Kidney (tissue), 14 donors: Measurements from ENCODE around the gene VRTN. TPM values are rescaled to one million over a fixed set of nuclear protein-coding genes. Genes with fewer than 3 reads are reported as not detected.

Experiments
- DNase-seq, 5 donors: peaks; one replicate each; pipeline ENCODE4 v3.0.0-alpha.2; 2013 to 2020
- FAIRE-seq: peaks from 2 replicates; lab custom pipeline; 2012; peaks lifted over from hg19 to GRCh38; lab: Jason Lieb, UNC
- H3K27ac ChIP-seq, 2 donors: one replicate each; pipeline ENCODE4 v1.7.0; 2013; ENCODE audit warnings: low read depth in 2 of 2, low read length in 2 of 2, inconsistent platforms in 1 of 2
- H3K27me3 ChIP-seq: one replicate; pipeline ENCODE4 v1.7.1; 2013; ENCODE audit warnings: low read length, inconsistent platforms; ENCODE audit not compliant: control insufficient read depth, insufficient read depth
- H3K36me3 ChIP-seq, 3 donors: one replicate each; pipeline versions ENCODE4 v1.7.0 to v1.7.1; 2013; ENCODE audit warnings: low read length in 3 of 3, control low read depth in 1 of 3, inconsistent platforms in 1 of 3; ENCODE audit not compliant: insufficient read depth in 3 of 3, control insufficient read depth in 2 of 3
- H3K4me1 ChIP-seq, 3 donors: one replicate each; pipeline versions ENCODE4 v1.7.0 to v1.7.1; 2013; ENCODE audit warnings: low read length in 3 of 3, inconsistent platforms in 1 of 3, low read depth in 1 of 3; ENCODE audit not compliant: control insufficient read depth in 2 of 3, insufficient read depth in 2 of 3
- H3K4me3 ChIP-seq, 3 donors: one replicate each; pipeline versions ENCODE4 v1.7.0 to v1.8.1; 2013; ENCODE audit warnings: low read length in 3 of 3, control low read depth in 1 of 3, inconsistent platforms in 1 of 3
- H3K9ac ChIP-seq, 3 donors: one replicate each; pipeline versions ENCODE4 v1.7.0 to v1.7.1; 2013; ENCODE audit warnings: low read length in 3 of 3, control low read depth in 1 of 3, inconsistent platforms in 1 of 3
- H3K9me3 ChIP-seq, 3 donors: one replicate each; pipeline versions ENCODE4 v1.7.0 to v1.7.1; 2013; ENCODE audit warnings: low read length in 3 of 3, control low read depth in 1 of 3, inconsistent platforms in 1 of 3; ENCODE audit not compliant: control insufficient read depth in 2 of 3, insufficient read depth in 1 of 3
- intact Hi-C: fragments of 100-400 bp; cut with DNase I; formaldehyde crosslinking; loops from one replicate; pipeline ENCODE4 v1.11.1; 2022
- polyA plus RNA-seq: library from polyadenylated mRNA; stranded (reverse); fragments of 350-450 nt; fragmentation: Illumina TruSeq; extraction: RNeasy Lipid Tissue Mini Kit (QIAGEN cat#74804); gene quantifications from one replicate; pipeline ENCODE4 v1.2.3, GENCODE V29; 2014; ENCODE audit warnings: low read depth, low replicate concordance; ENCODE audit not compliant: insufficient read depth
- total RNA-seq: library from RNA; stranded (reverse); fragmentation: NEBNext Ultra II Directional; extraction: Animal tissue kit (Norgen Biotek cat#: 25700); gene quantifications from one replicate; pipeline ENCODE4 v1.2.1, GENCODE V29; 2021
- TF ChIP-seq, protein P1 (sequence below): IDR thresholded peaks from 3 replicates; pipeline ENCODE4 v1.5.1; 2012; ENCODE audit warnings: mild to moderate bottlenecking, moderate library complexity, borderline replicate concordance; ENCODE audit not compliant: insufficient read depth; ENCODE audit errors: extremely low read depth
- donor health status: control.
- donor health status: control.
- donor health status: control.
- donor health status: control.
- donor health status: control.
- donor health status: DM: yes; HTN: yes; CAD: no.
- donor health status: Normal renal cell carcinoma (clear cell type).

VRTN gene
- total and polyA plus RNA-seq, 2 donors from 2014 or later, result not detected

DNA sequence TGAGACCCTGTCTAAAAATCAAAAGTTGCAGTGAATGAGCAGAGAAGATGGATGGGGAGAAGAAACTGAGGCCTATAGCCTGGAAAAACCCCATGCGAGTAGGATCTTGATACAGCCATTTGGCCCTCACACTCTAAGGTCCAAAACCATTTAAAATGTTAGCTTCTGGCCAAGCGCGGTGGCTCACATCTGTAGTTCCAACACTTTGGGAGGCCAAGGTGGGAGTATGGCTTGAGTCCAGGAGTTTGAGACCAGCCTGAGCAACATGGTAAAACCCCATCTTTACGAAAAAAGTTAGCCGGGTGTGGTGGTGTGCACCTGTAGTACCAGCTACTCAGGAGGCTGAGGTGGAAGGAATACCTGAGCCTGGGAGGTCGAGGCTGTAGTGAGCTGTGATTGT is 19.8 kb downstream of the VRTN start:
- H3K27me3 ChIP-seq, result no peaks in the 10 kb centered on the region
- FAIRE-seq (no peak), DNase-seq (no peak)
- H3K4me3 ChIP-seq, result no peak overlapping the region
- H3K9ac ChIP-seq, result no peak overlapping the region
- no peaks in the 10 kb centered on the region for H3K9me3 ChIP-seq
- H3K36me3 ChIP-seq, result no peaks in the 10 kb centered on the region
- TF ChIP-seq, protein P1, sequence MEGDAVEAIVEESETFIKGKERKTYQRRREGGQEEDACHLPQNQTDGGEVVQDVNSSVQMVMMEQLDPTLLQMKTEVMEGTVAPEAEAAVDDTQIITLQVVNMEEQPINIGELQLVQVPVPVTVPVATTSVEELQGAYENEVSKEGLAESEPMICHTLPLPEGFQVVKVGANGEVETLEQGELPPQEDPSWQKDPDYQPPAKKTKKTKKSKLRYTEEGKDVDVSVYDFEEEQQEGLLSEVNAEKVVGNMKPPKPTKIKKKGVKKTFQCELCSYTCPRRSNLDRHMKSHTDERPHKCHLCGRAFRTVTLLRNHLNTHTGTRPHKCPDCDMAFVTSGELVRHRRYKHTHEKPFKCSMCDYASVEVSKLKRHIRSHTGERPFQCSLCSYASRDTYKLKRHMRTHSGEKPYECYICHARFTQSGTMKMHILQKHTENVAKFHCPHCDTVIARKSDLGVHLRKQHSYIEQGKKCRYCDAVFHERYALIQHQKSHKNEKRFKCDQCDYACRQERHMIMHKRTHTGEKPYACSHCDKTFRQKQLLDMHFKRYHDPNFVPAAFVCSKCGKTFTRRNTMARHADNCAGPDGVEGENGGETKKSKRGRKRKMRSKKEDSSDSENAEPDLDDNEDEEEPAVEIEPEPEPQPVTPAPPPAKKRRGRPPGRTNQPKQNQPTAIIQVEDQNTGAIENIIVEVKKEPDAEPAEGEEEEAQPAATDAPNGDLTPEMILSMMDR, result no peak
- H3K27ac ChIP-seq, result no peak overlapping the region
- H3K4me1 ChIP-seq, result no peaks in the 10 kb centered on the region
- intact Hi-C loops, result loop anchor here (10.0 kb wide), 1 partner anchor 107 kb away; no protein-coding TSS in a partner anchor

DNA sequence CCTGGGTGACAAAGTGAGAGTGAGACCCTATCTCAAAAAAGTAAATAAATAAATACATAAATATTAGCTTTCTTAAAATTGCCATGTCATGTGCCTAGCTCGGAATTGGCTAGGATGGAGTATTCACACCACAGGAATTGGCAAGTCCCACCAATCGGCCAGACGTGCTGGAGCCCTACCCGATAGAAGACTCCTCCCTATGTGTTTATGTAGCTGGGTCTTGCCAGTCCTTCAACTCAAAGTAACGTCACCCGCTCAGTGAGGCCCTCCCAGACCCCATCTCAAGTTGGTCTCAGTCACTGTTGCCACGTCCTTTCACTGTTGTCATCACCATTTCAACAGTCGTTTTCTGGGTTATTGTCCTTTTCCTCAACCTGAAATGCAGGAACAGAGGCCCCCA is 20.2 kb downstream of the VRTN start:
- Histone ChIP-seq H3K4me1 (no peaks in the 10 kb centered on the region), H3K27me3 (no peaks in the 10 kb centered on the region), H3K9me3 (no peaks in the 10 kb centered on the region), H3K36me3 (no peaks in the 10 kb centered on the region), H3K9ac (no peak overlapping the region), H3K4me3 (no peak overlapping the region), H3K27ac (no peak overlapping the region)
- TF ChIP-seq, protein P1, result no peak
- FAIRE-seq, result no peak
- DNase-seq, result peak in 1 of 5 donors; percentile 8
- intact Hi-C loops, result loop anchor here (10.0 kb wide), 1 partner anchor 106 kb away; no protein-coding TSS in a partner anchor

DNA sequence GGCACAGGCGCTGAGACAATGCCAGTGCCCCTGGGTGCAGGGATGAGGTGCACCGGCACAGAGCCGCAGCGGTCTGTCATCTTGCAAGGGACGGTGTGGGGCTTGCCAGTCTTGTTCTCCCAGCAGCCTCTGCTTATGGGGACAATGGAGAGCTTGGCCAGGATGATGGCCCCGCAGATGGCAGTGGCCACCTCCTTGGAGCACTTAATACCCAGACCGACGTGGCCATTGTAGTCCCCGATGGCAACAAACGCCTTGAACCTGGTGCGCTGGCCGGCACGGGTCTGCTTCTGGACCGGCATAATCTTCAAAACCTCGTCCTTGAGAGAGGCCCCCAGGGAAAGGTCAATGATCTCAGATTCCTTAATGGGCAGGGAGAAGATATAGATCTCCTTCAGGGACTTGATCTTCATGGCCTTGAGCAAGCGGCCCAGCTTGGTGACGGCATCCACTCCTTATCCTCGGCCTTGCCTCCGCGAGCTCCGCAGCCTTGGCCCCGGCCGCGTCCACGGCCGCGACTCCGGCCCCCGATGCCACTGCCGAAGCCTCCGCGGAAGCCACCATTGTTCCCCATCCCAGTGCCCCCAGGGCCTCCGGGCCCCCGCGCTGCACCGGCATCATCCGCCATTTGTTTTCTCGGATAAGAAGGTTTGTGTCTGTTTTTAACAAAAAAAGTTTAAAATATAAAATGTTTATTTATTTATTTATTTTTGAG is 29.9 kb downstream of the VRTN start:
- Histone ChIP-seq H3K9me3 (no peaks in the 10 kb centered on the region), H3K9ac (no peak overlapping the region), H3K27me3 (no peaks in the 10 kb centered on the region), H3K4me1 (peaks cover 0 to 4% (median 0%) of the 10 kb centered on the region in 3 donors), H3K4me3 (no peak overlapping the region), H3K36me3 (no peaks in the 10 kb centered on the region), H3K27ac (no peak overlapping the region)
- TF ChIP-seq, protein P1, result no peak
- FAIRE-seq (no peak), DNase-seq (peak in 1 of 5 donors; percentile 58)
- intact Hi-C loops, result no loop called here
